ENCODE results near the gene UNC5B.

Gene UNC5B

GRCh38 chr10:71223347-71224058, 11.1 kb downstream of the UNC5B start:
- no peak for DNase-seq

GRCh38 chr10:71225291-71226058, 13.1 kb downstream of the UNC5B start:
- no peak for DNase-seq

- no peak for DNase-seq
Measured at GRCh38 chr10:71228875-71229675, 16.7 kb downstream of the UNC5B start.

GRCh38 chr10:71229726-71230655, 17.6 kb downstream of the UNC5B start:
- DNase-seq = no peak

- DNase-seq = no peak
Measured at GRCh38 chr10:71230656-71231025, 18.3 kb downstream of the UNC5B start.

- no peak for DNase-seq
Measured at GRCh38 chr10:71231206-71231605, 18.8 kb downstream of the UNC5B start.

GRCh38 chr10:71232089-71232998, 20.0 kb downstream of the UNC5B start:
- DNase-seq = no peak

GRCh38 chr10:71233482-71233892, 21.1 kb downstream of the UNC5B start:
- DNase-seq = no peak

GRCh38 chr10:71234004-71234894, 21.9 kb downstream of the UNC5B start:
- no peak for DNase-seq

- DNase-seq = no peak
Measured at GRCh38 chr10:71234970-71235685, 22.8 kb downstream of the UNC5B start.

GRCh38 chr10:71235808-71236207, 23.4 kb downstream of the UNC5B start:
- no peak for DNase-seq

GRCh38 chr10:71236286-71236685, 23.9 kb downstream of the UNC5B start:
- DNase-seq = no peak

- no peak for DNase-seq
Measured at GRCh38 chr10:71236822-71237682, 24.7 kb downstream of the UNC5B start.

- no peak for DNase-seq
Measured at GRCh38 chr10:71237843-71238623, 25.7 kb downstream of the UNC5B start.

GRCh38 chr10:71238626-71239025, 26.3 kb downstream of the UNC5B start:
- no peak for DNase-seq

GRCh38 chr10:71239131-71239915, 27.0 kb downstream of the UNC5B start:
- DNase-seq = no peak
